Measurements from ENCODE around the gene RBM47.

- TF ChIP-seq, protein P1, sequence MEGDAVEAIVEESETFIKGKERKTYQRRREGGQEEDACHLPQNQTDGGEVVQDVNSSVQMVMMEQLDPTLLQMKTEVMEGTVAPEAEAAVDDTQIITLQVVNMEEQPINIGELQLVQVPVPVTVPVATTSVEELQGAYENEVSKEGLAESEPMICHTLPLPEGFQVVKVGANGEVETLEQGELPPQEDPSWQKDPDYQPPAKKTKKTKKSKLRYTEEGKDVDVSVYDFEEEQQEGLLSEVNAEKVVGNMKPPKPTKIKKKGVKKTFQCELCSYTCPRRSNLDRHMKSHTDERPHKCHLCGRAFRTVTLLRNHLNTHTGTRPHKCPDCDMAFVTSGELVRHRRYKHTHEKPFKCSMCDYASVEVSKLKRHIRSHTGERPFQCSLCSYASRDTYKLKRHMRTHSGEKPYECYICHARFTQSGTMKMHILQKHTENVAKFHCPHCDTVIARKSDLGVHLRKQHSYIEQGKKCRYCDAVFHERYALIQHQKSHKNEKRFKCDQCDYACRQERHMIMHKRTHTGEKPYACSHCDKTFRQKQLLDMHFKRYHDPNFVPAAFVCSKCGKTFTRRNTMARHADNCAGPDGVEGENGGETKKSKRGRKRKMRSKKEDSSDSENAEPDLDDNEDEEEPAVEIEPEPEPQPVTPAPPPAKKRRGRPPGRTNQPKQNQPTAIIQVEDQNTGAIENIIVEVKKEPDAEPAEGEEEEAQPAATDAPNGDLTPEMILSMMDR (IDR thresholded peaks at IDR 0.05) = no peak
- TF ChIP-seq POLR2A (IDR thresholded peaks at IDR 0.05) = no peak
These were observed 37.6 kb downstream of the RBM47 start for GRCh38 chr4:40592034-40592433.

Measured in Peyer's patch (tissue), 4 donors.